ENCODE data around the gene SIX2.

The SIX2 gene

GRCh38 chr2:45000921-45001868, 8.1 kb downstream of the SIX2 start:
- peak; percentile 86 for DNase-seq

- peak; percentile 70 for DNase-seq
Observed at GRCh38 chr2:45000341-45000901, 8.8 kb downstream of the SIX2 start.

- no peak for DNase-seq
Observed at GRCh38 chr2:44999540-44999939, 9.7 kb downstream of the SIX2 start.

- no peak for DNase-seq
Observed at GRCh38 chr2:44997963-44998362, 11.3 kb downstream of the SIX2 start.

- DNase-seq, result no peak
Observed at GRCh38 chr2:44996356-44996755, 12.9 kb downstream of the SIX2 start.

GRCh38 chr2:44994377-44994776, 14.9 kb downstream of the SIX2 start:
- DNase-seq, result no peak

GRCh38 chr2:44989176-44989575, 20.1 kb downstream of the SIX2 start:
- no peak for DNase-seq

- DNase-seq, result no peak
Observed at GRCh38 chr2:44983836-44984604, 25.2 kb downstream of the SIX2 start.

- DNase-seq, result peak; percentile 85
Observed at GRCh38 chr2:44981714-44982108, 27.5 kb downstream of the SIX2 start.

GRCh38 chr2:44980751-44981713, 28.2 kb downstream of the SIX2 start:
- no peak for DNase-seq

- no peak for DNase-seq
Observed at GRCh38 chr2:44979581-44979980, 29.7 kb downstream of the SIX2 start.

- peak; percentile 38 for DNase-seq
Observed at GRCh38 chr2:44975571-44976450, 33.4 kb downstream of the SIX2 start.

GRCh38 chr2:44974064-44974715, 35.1 kb downstream of the SIX2 start:
- peak; percentile 58 for DNase-seq

GRCh38 chr2:44972771-44973535, 36.3 kb downstream of the SIX2 start:
- DNase-seq, result peak; percentile 75

- no peak for DNase-seq
Observed at GRCh38 chr2:44970846-44971450, 38.3 kb downstream of the SIX2 start.

GRCh38 chr2:44969936-44970335, 39.3 kb downstream of the SIX2 start:
- DNase-seq, result peak; percentile 8

- peak; percentile 5 for DNase-seq
Observed at GRCh38 chr2:44967727-44968432, 41.4 kb downstream of the SIX2 start.

GRCh38 chr2:44967056-44967455, 42.2 kb downstream of the SIX2 start:
- peak; percentile 11 for DNase-seq

GRCh38 chr2:44965684-44966083, 43.6 kb downstream of the SIX2 start:
- DNase-seq, result peak; percentile 17
